Measurements from ENCODE around the gene CTU1.

CTU1 gene

DNA sequence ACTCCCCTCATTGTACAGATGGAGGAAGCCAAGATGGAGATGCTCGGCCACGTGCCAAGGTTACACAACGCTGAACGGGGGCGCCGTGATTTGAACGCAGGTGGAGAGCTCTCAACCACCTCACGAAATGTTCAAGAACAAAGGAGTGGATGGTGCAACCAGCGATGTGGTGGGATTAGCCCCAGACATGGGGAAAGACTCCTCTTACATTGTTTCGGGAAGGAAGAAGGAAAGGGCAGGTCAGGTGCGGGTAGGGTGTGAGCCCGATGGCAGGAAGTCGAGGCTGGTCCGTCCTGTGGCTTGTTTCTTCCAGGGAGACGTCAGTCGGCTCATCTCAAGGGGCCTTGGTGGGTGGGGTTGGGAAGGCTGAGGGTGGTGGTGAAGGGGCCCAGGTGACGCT, 18.4 kb downstream of the CTU1 start:
- Histone ChIP-seq H3K4me3 (ENCODE audit: low read depth in 1 of 2, low read length in 2 of 2) (no peak overlapping the region), H3K9ac (ENCODE audit: low read depth, low read length) (no peak overlapping the region), H3K4me2 (ENCODE audit: insufficient read depth, low read length) (no peak overlapping the region), H3K27ac (ENCODE audit: low read length) (no peak overlapping the region), H3K27me3 (ENCODE audit: insufficient read depth, low read length, poor library complexity) (no peaks in the 10 kb centered on the region), H4K20me1 (ENCODE audit: insufficient read depth, low read length) (peaks cover 6% of the 10 kb centered on the region), H3K79me2 (ENCODE audit: insufficient read depth, low read length) (no peaks in the 10 kb centered on the region), H2AFZ (ENCODE audit: low read depth, low read length) (no peak overlapping the region), H3K36me3 (ENCODE audit: insufficient read depth, low read length) (no peaks in the 10 kb centered on the region), H3K4me1 (ENCODE audit: insufficient read depth, low read length) (no peaks in the 10 kb centered on the region), H3K9me3 (ENCODE audit: insufficient read depth, low read length, severe bottlenecking) (no peaks in the 10 kb centered on the region)
- TF ChIP-seq, protein P1, sequence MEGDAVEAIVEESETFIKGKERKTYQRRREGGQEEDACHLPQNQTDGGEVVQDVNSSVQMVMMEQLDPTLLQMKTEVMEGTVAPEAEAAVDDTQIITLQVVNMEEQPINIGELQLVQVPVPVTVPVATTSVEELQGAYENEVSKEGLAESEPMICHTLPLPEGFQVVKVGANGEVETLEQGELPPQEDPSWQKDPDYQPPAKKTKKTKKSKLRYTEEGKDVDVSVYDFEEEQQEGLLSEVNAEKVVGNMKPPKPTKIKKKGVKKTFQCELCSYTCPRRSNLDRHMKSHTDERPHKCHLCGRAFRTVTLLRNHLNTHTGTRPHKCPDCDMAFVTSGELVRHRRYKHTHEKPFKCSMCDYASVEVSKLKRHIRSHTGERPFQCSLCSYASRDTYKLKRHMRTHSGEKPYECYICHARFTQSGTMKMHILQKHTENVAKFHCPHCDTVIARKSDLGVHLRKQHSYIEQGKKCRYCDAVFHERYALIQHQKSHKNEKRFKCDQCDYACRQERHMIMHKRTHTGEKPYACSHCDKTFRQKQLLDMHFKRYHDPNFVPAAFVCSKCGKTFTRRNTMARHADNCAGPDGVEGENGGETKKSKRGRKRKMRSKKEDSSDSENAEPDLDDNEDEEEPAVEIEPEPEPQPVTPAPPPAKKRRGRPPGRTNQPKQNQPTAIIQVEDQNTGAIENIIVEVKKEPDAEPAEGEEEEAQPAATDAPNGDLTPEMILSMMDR (IDR thresholded peaks at IDR 0.05; ENCODE audit: borderline replicate concordance, extremely low read depth, low read length, poor library complexity, severe bottlenecking) = no peak
- TF ChIP-seq EZH2 (IDR thresholded peaks at IDR 0.05; ENCODE audit: borderline replicate concordance, low read depth, low read length, severe bottlenecking) = no peak
- ATAC-seq (ENCODE audit: insufficient read depth, low read depth) = no peak
- DNase-seq = no peak

DNA sequence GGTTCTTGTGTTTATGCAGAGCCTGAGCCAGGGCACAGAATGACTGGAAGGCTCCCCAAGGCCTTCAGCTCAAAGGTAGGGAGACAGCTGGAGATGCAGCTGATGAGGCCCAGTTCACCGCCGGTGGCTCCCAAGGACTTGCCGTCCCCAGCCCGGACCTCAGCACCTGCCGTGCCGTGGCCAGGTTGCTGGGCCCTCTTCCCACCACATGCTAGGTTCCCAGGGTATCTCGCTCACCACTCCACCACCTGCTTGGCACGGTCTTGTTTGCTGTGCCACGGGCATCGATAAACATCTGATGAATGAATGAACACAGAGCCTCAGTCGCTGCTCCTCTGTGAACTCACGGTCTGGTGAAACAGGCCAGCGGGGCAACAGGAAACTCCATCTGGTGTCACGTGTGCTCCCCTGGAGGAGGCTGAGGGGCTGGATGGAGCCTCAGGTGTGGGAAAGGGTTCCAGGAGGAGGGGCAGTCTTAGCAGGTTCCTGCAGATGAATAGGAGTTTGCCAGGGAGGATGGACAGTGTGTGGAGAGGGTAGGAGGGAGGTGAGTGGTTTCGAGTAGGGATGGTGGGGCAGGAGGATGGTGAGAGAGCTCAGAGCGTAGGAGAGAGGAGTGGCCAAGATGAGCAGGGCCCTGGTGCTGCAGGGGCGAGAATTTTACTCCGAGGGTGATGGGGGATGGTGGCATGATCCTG, 21.9 kb downstream of the CTU1 start:
- DNase-seq (no peak), ATAC-seq (ENCODE audit: insufficient read depth, low read depth) (no peak)
- Histone ChIP-seq H3K9ac (ENCODE audit: low read depth, low read length) (no peak overlapping the region), H3K4me2 (ENCODE audit: insufficient read depth, low read length) (no peak overlapping the region), H4K20me1 (ENCODE audit: insufficient read depth, low read length) (no peaks in the 10 kb centered on the region), H3K27ac (ENCODE audit: low read length) (no peak overlapping the region), H3K4me1 (ENCODE audit: insufficient read depth, low read length) (no peaks in the 10 kb centered on the region), H3K79me2 (ENCODE audit: insufficient read depth, low read length) (no peaks in the 10 kb centered on the region), H2AFZ (ENCODE audit: low read depth, low read length) (no peak overlapping the region), H3K27me3 (ENCODE audit: insufficient read depth, low read length, poor library complexity) (no peaks in the 10 kb centered on the region), H3K4me3 (ENCODE audit: low read depth in 1 of 2, low read length in 2 of 2) (no peak overlapping the region), H3K36me3 (ENCODE audit: insufficient read depth, low read length) (no peaks in the 10 kb centered on the region), H3K9me3 (ENCODE audit: insufficient read depth, low read length, severe bottlenecking) (no peaks in the 10 kb centered on the region)
- TF ChIP-seq, protein P1 (IDR thresholded peaks at IDR 0.05; ENCODE audit: borderline replicate concordance, extremely low read depth, low read length, poor library complexity, severe bottlenecking) = no peak
- TF ChIP-seq EZH2 (IDR thresholded peaks at IDR 0.05; ENCODE audit: borderline replicate concordance, low read depth, low read length, severe bottlenecking) = no peak

DNA sequence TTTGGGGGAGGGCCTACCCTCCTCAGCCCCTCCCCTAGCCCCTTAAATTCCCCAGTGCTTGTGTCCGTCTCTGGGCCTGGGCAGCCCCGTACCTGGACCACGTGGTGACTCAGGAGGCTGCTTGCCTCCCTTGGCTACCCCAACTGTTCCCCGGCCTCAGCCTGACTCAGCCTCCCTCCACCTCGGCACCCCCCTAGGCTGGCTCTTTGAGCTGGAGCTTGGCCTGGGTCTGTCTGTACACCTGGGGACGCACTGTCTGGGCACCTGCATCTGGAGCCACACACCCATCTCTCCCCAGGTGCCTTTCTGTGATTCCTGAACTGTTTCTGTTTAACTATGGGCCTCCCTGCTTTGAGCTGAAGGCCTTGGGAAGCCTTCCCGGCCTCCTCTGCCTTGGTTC, 23.7 kb downstream of the CTU1 start:
- H4K20me1 ChIP-seq (ENCODE audit: insufficient read depth, low read length) = no peaks in the 10 kb centered on the region
- no peaks in the 10 kb centered on the region for H3K36me3 ChIP-seq (ENCODE audit: insufficient read depth, low read length)
- no peak overlapping the region for H3K4me2 ChIP-seq (ENCODE audit: insufficient read depth, low read length)
- no peak for TF ChIP-seq EZH2 (IDR thresholded peaks at IDR 0.05; ENCODE audit: borderline replicate concordance, low read depth, low read length, severe bottlenecking)
- TF ChIP-seq, protein P1 (IDR thresholded peaks at IDR 0.05; ENCODE audit: borderline replicate concordance, extremely low read depth, low read length, poor library complexity, severe bottlenecking) = no peak
- no peaks in the 10 kb centered on the region for H3K9me3 ChIP-seq (ENCODE audit: insufficient read depth, low read length, severe bottlenecking)
- H3K27ac ChIP-seq (ENCODE audit: low read length) = no peak overlapping the region
- DNase-seq (no peak), ATAC-seq (ENCODE audit: insufficient read depth, low read depth) (no peak)
- no peak overlapping the region for H3K9ac ChIP-seq (ENCODE audit: low read depth, low read length)
- no peak overlapping the region for H2AFZ ChIP-seq (ENCODE audit: low read depth, low read length)
- no peaks in the 10 kb centered on the region for H3K4me1 ChIP-seq (ENCODE audit: insufficient read depth, low read length)
- no peaks in the 10 kb centered on the region for H3K27me3 ChIP-seq (ENCODE audit: insufficient read depth, low read length, poor library complexity)
- no peaks in the 10 kb centered on the region for H3K79me2 ChIP-seq (ENCODE audit: insufficient read depth, low read length)
- H3K4me3 ChIP-seq (ENCODE audit: low read depth in 1 of 2, low read length in 2 of 2) = no peak overlapping the region
